HEK293T (cell line): Measurements from ENCODE around the gene HOXA13.

ENCODE experiments used
- CTCF ChIA-PET: fragments of 350-600 bp; formaldehyde crosslinking; extraction: SDS; loops from one replicate; lab custom pipeline; 2021; ENCODE audit warnings: antibody characterized with exemption, inconsistent platforms; lab: Yijun Ruan, JAX
- POLR2A ChIA-PET: fragments of 350-600 bp; formaldehyde crosslinking; extraction: SDS; loops from one replicate; lab custom pipeline; 2020; ENCODE audit warnings: antibody characterized with exemption, inconsistent platforms; lab: Yijun Ruan, JAX
- DNase-seq: peaks from one replicate; pipeline ENCODE4 v3.0.0; 2012; ENCODE audit warnings: mixed read lengths; ENCODE audit errors: extremely low spot score
- ARNT ChIP-seq: fragments of 450-650 bp; IDR thresholded peaks from 2 replicates; pipeline ENCODE4 v1.6.1; 2017; ENCODE audit warnings: mild to moderate bottlenecking
- BHLHE40 ChIP-seq: fragments of 450-650 bp; IDR thresholded peaks from 2 replicates; pipeline ENCODE4 v1.6.1; 2016; ENCODE audit warnings: mild to moderate bottlenecking, moderate library complexity, borderline replicate concordance
- CTBP1 ChIP-seq: fragments of 450-650 bp; IDR thresholded peaks from 2 replicates; pipeline ENCODE4 v1.6.1; 2016; ENCODE audit warnings: borderline replicate concordance
- ELF4 ChIP-seq: fragments of 450-650 bp; IDR thresholded peaks from 2 replicates; pipeline ENCODE4 v1.6.1; 2017; ENCODE audit warnings: antibody characterized with exemption
- FOXA1 ChIP-seq: fragments of 450-650 bp; IDR thresholded peaks from 2 replicates; pipeline ENCODE4 v1.6.1; 2016; ENCODE audit warnings: mild to moderate bottlenecking
- FOXK2 ChIP-seq: fragments of 450-650 bp; IDR thresholded peaks from 2 replicates; pipeline ENCODE4 v1.6.1; 2016; ENCODE audit warnings: mild to moderate bottlenecking
- FOXM1 ChIP-seq: fragments of 450-650 bp; IDR thresholded peaks from 2 replicates; pipeline ENCODE4 v1.6.1; 2017; ENCODE audit warnings: mild to moderate bottlenecking, borderline replicate concordance
- HDGF ChIP-seq: fragments of 450-650 bp; IDR thresholded peaks from 2 replicates; pipeline ENCODE4 v1.6.1; 2017; ENCODE audit warnings: antibody characterized with exemption, borderline replicate concordance
- L3MBTL2 ChIP-seq: fragments of 450-650 bp; conservative IDR thresholded peaks from 2 replicates; pipeline ENCODE4 v1.6.1; 2016; ENCODE audit warnings: mild to moderate bottlenecking
- LEF1 ChIP-seq: fragments of 450-650 bp; IDR thresholded peaks from 2 replicates; pipeline ENCODE4 v1.6.1; 2017; ENCODE audit warnings: mild to moderate bottlenecking, borderline replicate concordance
- NFRKB ChIP-seq: fragments of 450-650 bp; IDR thresholded peaks from 2 replicates; pipeline ENCODE4 v1.6.1; 2016; ENCODE audit warnings: mild to moderate bottlenecking, moderate library complexity
- PKNOX1 ChIP-seq: fragments of 450-650 bp; IDR thresholded peaks from 2 replicates; pipeline ENCODE4 v1.6.1; 2016
- SP1 ChIP-seq: fragments of 450-650 bp; IDR thresholded peaks from 2 replicates; pipeline ENCODE4 v1.6.1; 2017
- SUZ12 ChIP-seq: fragments of 450-650 bp; IDR thresholded peaks from 2 replicates; pipeline ENCODE4 v1.6.1; 2016; ENCODE audit warnings: mild to moderate bottlenecking
- TARDBP ChIP-seq: fragments of 450-650 bp; IDR thresholded peaks from 2 replicates; pipeline ENCODE4 v1.6.1; 2016
- ZNF384 ChIP-seq: fragments of 450-650 bp; IDR thresholded peaks from 2 replicates; pipeline ENCODE4 v1.6.1; 2016

HOXA13 gene

DNA sequence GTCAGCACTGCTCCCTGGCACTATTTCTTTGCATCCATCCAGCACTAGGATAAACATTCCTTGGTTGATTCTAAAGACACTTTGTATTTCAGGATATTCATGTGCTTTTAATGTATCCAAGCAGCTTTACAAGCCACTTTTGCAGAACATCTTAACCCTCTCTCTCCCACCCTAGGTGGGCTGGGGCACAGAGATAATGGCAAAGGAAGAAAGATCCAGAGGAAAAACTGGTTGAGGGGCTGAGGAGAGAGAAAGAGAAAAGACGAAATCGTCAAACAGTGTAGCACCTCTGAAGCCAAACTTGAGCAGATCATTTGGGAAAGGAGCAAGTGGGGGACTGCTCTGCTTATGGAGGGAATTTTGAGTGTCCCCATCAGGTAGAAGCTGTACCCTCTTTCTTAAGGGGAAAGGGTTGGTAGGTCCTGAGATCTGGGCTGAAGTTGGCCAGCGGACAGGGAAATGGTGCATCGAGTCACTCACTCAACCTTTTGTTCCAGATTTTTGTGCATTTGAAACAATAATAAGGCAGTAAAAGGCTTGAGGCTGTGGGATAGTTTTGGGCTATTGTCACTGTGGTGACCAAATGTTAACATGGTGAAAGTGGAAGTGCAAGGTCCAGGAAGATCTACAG is 4.2 kb upstream of the HOXA13 start:
- no peak for TF ChIP-seq CTBP1
- no peak for TF ChIP-seq LEF1
- no peak for TF ChIP-seq SUZ12
- no peak for TF ChIP-seq FOXK2
- TF ChIP-seq SP1, result no peak
- TF ChIP-seq HDGF, result no peak
- TF ChIP-seq L3MBTL2, result no peak
- no peak for TF ChIP-seq BHLHE40
- TF ChIP-seq ZNF384, result no peak
- no peak for TF ChIP-seq FOXM1
- TF ChIP-seq ARNT, result no peak
- no peak for TF ChIP-seq FOXA1
- POLR2A ChIA-PET, result no interaction called here
- DNase-seq, result no peak
- CTCF ChIA-PET, result no interaction called here

GRCh38 chr7:27203365-27203953 is 3.6 kb upstream of the HOXA13 start:
- POLR2A ChIA-PET, result no interaction called here
- no peak for TF ChIP-seq FOXM1
- no peak for TF ChIP-seq TARDBP
- TF ChIP-seq PKNOX1, result no peak
- no peak for TF ChIP-seq ZNF384
- no peak for TF ChIP-seq CTBP1
- TF ChIP-seq SP1, result no peak
- no peak for TF ChIP-seq SUZ12
- TF ChIP-seq ARNT, result no peak
- TF ChIP-seq FOXA1, result no peak
- TF ChIP-seq LEF1, result no peak
- no peak for TF ChIP-seq ELF4
- TF ChIP-seq FOXK2, result no peak
- no peak for TF ChIP-seq BHLHE40
- TF ChIP-seq NFRKB, result no peak
- TF ChIP-seq L3MBTL2, result no peak
- no peak for TF ChIP-seq HDGF
- CTCF ChIA-PET, result no interaction called here
- no peak for DNase-seq

DNA sequence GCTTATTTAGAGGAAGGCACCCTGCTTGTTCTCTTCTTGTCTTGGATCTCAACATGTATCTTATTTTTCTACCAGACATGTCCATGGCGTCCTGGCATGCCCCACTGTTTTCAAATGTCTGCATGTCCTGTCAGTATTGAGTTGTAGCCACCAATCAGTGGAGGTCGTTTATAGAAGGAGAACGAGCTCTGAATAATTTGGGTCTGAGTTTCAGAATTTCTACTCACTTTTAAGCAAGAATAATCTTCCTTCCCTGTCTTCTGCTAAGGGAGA is 2.9 kb upstream of the HOXA13 start:
- DNase-seq, result no peak
- no peak for TF ChIP-seq ARNT
- TF ChIP-seq CTBP1, result no peak
- TF ChIP-seq ZNF384, result no peak
- TF ChIP-seq SP1, result no peak
- no peak for TF ChIP-seq TARDBP
- TF ChIP-seq HDGF, result no peak
- no peak for TF ChIP-seq FOXA1
- no peak for TF ChIP-seq LEF1
- no peak for TF ChIP-seq SUZ12
- TF ChIP-seq FOXM1, result no peak
- no peak for TF ChIP-seq L3MBTL2
- TF ChIP-seq ELF4, result no peak
- TF ChIP-seq FOXK2, result no peak
- no peak for TF ChIP-seq NFRKB
- TF ChIP-seq PKNOX1, result no peak
- TF ChIP-seq BHLHE40, result no peak
- CTCF ChIA-PET, result no interaction called here
- POLR2A ChIA-PET, result interaction anchor here (0.9 kb wide), 1 partner anchor 9 kb away, joined by 3 read pairs; no protein-coding TSS in a partner anchor

- no peak for DNase-seq
- no peak for TF ChIP-seq HDGF
- no peak for TF ChIP-seq L3MBTL2
- TF ChIP-seq FOXA1, result no peak
- no peak for TF ChIP-seq NFRKB
- no peak for TF ChIP-seq TARDBP
- TF ChIP-seq PKNOX1, result no peak
- no peak for TF ChIP-seq FOXK2
- no peak for TF ChIP-seq LEF1
- no peak for TF ChIP-seq BHLHE40
- no peak for TF ChIP-seq ELF4
- CTCF ChIA-PET, result no interaction called here
- POLR2A ChIA-PET, result interaction anchor here (0.9 kb wide), 1 partner anchor 10 kb away, joined by 3 read pairs; no protein-coding TSS in a partner anchor
Observed at GRCh38 chr7:27202018-27202861, 2.3 kb upstream of the HOXA13 start.

DNA sequence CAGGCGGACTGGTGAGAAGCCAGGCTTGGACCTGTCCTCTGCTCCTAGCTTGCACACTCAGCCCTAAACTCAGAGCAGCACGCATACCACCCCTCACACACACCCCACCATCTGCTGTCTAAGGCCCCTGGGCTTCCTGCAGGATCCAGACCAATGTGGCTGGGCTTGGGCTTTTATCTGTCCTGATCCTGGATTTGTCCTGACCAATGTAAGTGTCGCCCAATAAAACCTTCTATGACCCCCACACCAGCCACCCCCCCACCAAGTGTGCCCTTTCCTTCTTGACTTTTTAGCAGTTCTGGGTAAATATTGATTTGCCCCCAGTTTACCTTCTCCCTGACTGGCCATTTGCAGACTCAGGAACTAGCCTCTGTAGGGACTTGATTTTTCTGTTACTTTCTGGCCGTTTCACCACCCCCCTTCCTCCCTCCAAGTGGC is 1.7 kb upstream of the HOXA13 start:
- no peak for DNase-seq
- ChIA-PET CTCF (no interaction called here), POLR2A (interaction anchor here (4.8 kb wide), 1 partner anchor 14 kb away, joined by 48 read pairs; the partner anchor contains the start of gene HOXA11)
- TF ChIP-seq FOXM1 (no peak), ZNF384 (no peak), ELF4 (no peak), PKNOX1 (no peak), CTBP1 (no peak), NFRKB (no peak), FOXK2 (no peak), HDGF (no peak), TARDBP (no peak), SUZ12 (no peak), FOXA1 (no peak), BHLHE40 (no peak), SP1 (no peak), ARNT (no peak)
